SK-N-SH (cell line): ENCODE results near the gene STK32C. TPM values are rescaled to one million over a fixed set of nuclear protein-coding genes. Genes with fewer than 3 reads are reported as not detected.
A peak's percentile ranks its signal among the peaks of the same experiment; 100 is the strongest.
"Not testable (repeated sequence)": the region's sequence is repeated elsewhere in the genome, so short reads cannot be mapped to it uniquely, and the experiment has no call there.

Experiments
- CTCF ChIA-PET: fragments of 300-600, 350-600 bp; formaldehyde crosslinking; extraction: SDS; loops from one replicate; lab custom pipeline; 2021; lab: Yijun Ruan, JAX
- POLR2A ChIA-PET: fragments of 350-600 bp; sonication (Branson Sonifier 250); formaldehyde crosslinking; extraction: SDS; loops from one replicate; lab custom pipeline; 2020; ENCODE audit warnings: antibody characterized with exemption, inconsistent platforms; lab: Yijun Ruan, JAX
- DNase-seq: peaks from one replicate; pipeline ENCODE4 v3.0.0; 2012
- H2AFZ ChIP-seq: fragments of 200-600 bp; sonication (generic); 2 replicates; pipeline ENCODE4 v1.8.1; 2016; ENCODE audit warnings: antibody characterized with exemption, mild to moderate bottlenecking, low read depth
- H3F3A ChIP-seq: fragments of 200-600 bp; sonication (generic); replicated peaks from 2 replicates; pipeline ENCODE3; 2016; ENCODE audit warnings: antibody characterized with exemption, mild to moderate bottlenecking; ENCODE audit not compliant: insufficient read depth
- H3K27ac ChIP-seq, 2 experiments: fragments of 200-500 bp in 1 of 2; fragments of 200-600 bp in 1 of 2; sonication (Bioruptor generic) in 1 of 2; sonication (generic), shearing (Covaris generic) in 1 of 2; 2 replicates each; pipeline versions ENCODE4 v1.5.1 to v1.6.1; 2014 to 2016; ENCODE audit warnings: low read depth in 2 of 2, inconsistent platforms in 1 of 2, low read length in 1 of 2, mild to moderate bottlenecking in 1 of 2, mixed read lengths in 1 of 2
- H3K27me3 ChIP-seq: fragments of 200-600 bp; sonication (generic), shearing (Covaris generic); 2 replicates; pipeline ENCODE4 v1.6.1; 2016; ENCODE audit warnings: mixed run types; ENCODE audit not compliant: insufficient read depth
- H3K36me3 ChIP-seq, 2 experiments: fragments of 200-500 bp in 1 of 2; fragments of 200-600 bp in 1 of 2; sonication (Bioruptor generic) in 1 of 2; sonication (generic) in 1 of 2; replicated peaks in 1 of 2; 2 replicates each; pipeline versions ENCODE3 to v1.5.1; 2014 to 2016; ENCODE audit warnings: low read length in 1 of 2, mild to moderate bottlenecking in 1 of 2; ENCODE audit not compliant: insufficient read depth in 2 of 2, control insufficient read depth in 1 of 2
- H3K4me1 ChIP-seq, 2 experiments: fragments of 200-500 bp in 1 of 2; fragments of 200-600 bp in 1 of 2; sonication (Bioruptor generic) in 1 of 2; sonication (generic), shearing (Covaris generic) in 1 of 2; 2 replicates each; pipeline versions ENCODE4 v1.5.1 to v1.6.1; 2014 to 2016; ENCODE audit warnings: low read depth in 1 of 2, low read length in 1 of 2, mixed run types in 1 of 2; ENCODE audit not compliant: insufficient read depth in 2 of 2, control insufficient read depth in 1 of 2
- H3K4me2 ChIP-seq: fragments of 200-600 bp; sonication (generic), shearing (Covaris generic); 2 replicates; pipeline ENCODE4 v1.6.1; 2017; ENCODE audit warnings: mixed run types
- H3K4me3 ChIP-seq, 2 experiments: fragments of 200-500 bp in 1 of 2; fragments of 200-600 bp in 1 of 2; sonication (Bioruptor generic) in 1 of 2; sonication (generic), shearing (Covaris generic) in 1 of 2; 2 replicates each; pipeline versions ENCODE4 v1.5.1 to v1.8.1; 2014 to 2016; ENCODE audit warnings: low read depth in 2 of 2, inconsistent platforms in 1 of 2, low read length in 1 of 2, mild to moderate bottlenecking in 1 of 2, mixed read lengths in 1 of 2, moderate library complexity in 1 of 2
- H3K79me2 ChIP-seq: fragments of 200-600 bp; sonication (generic); 2 replicates; pipeline ENCODE4 v1.8.1; 2017; ENCODE audit warnings: mild to moderate bottlenecking; ENCODE audit not compliant: insufficient read depth
- H3K9ac ChIP-seq: fragments of 200-600 bp; sonication (generic); 2 replicates; pipeline ENCODE4 v1.6.1; 2017; ENCODE audit warnings: mixed run types
- H3K9me2 ChIP-seq: fragments of 200-600 bp; sonication (generic); 2 replicates; pipeline ENCODE4 v1.6.1; 2017; ENCODE audit warnings: mixed run types
- H3K9me3 ChIP-seq: fragments of 200-600 bp; sonication (generic); 2 replicates; pipeline ENCODE4 v1.6.1; 2017; ENCODE audit warnings: mixed run types, mild to moderate bottlenecking, moderate library complexity
- H4K20me1 ChIP-seq: fragments of 200-600 bp; sonication (generic); 2 replicates; pipeline ENCODE4 v1.6.1; 2017; ENCODE audit warnings: mild to moderate bottlenecking, mixed run types; ENCODE audit not compliant: insufficient read depth
- CHD2 ChIP-seq: fragments of 150-350 bp; IDR thresholded peaks from 2 replicates; pipeline ENCODE4 v1.6.1; 2018; ENCODE audit warnings: low read length; ENCODE audit not compliant: partially characterized antibody
- FOSL2 ChIP-seq: IDR thresholded peaks from 2 replicates; pipeline ENCODE4 v1.4.0; 2012; ENCODE audit warnings: low read depth, mild to moderate bottlenecking, moderate library complexity, borderline replicate concordance
- MAX ChIP-seq: IDR thresholded peaks from 2 replicates; pipeline ENCODE4 v1.4.0; 2012; ENCODE audit warnings: low read depth
- POLR2AphosphoS5 ChIP-seq: IDR thresholded peaks from 2 replicates; pipeline ENCODE4 v1.6.1; 2012; ENCODE audit warnings: low read depth, low read length
- RAD21 ChIP-seq: IDR thresholded peaks from 2 replicates; pipeline ENCODE4 v1.6.1; 2012; ENCODE audit warnings: mild to moderate bottlenecking, low read length
- RCOR1 ChIP-seq: fragments of 150-350 bp; IDR thresholded peaks from 2 replicates; pipeline ENCODE4 v1.6.1; 2017; ENCODE audit warnings: antibody characterized with exemption, low read length
- SIN3A ChIP-seq: IDR thresholded peaks from 2 replicates; pipeline ENCODE4 v1.6.1; 2012; ENCODE audit warnings: low read depth, mild to moderate bottlenecking, low read length, moderate library complexity, borderline replicate concordance
- SMC3 ChIP-seq: IDR thresholded peaks from 2 replicates; pipeline ENCODE4 v1.6.1; 2012; ENCODE audit warnings: low read depth, low read length, improper control_type of control experiment
- TAF1 ChIP-seq: IDR thresholded peaks from 2 replicates; pipeline ENCODE4 v1.6.1; 2012; ENCODE audit warnings: low read depth, mild to moderate bottlenecking, low read length, moderate library complexity, borderline replicate concordance
- WGBS: methylation state at CpG from one replicate; pipeline ENCODE4 v1.1.6; 2017; ENCODE audit warnings: low lambda C conversion rate; 5-methylcytosine and 5-hydroxymethylcytosine counted together
- polyA plus RNA-seq, 3 experiments: library from polyadenylated mRNA; depleted of rRNA; stranded (reverse); fragments of >200 nt; gene quantifications; 2 replicates each; pipeline ENCODE4 v1.2.3, GENCODE V29; 2012
- TF ChIP-seq, protein P1 (sequence below): fragments of 200-600 bp; sonication (generic); IDR thresholded peaks from 2 replicates; pipeline ENCODE4 v1.6.1; 2017; ENCODE audit warnings: antibody characterized with exemption, mild to moderate bottlenecking, moderate library complexity
- TF ChIP-seq, protein P2 (sequence below): IDR thresholded peaks from 2 replicates; pipeline ENCODE4 v1.4.0; 2012; ENCODE audit warnings: low read depth, borderline replicate concordance
- TF ChIP-seq, protein P3 (sequence below): fragments of 150-350 bp; IDR thresholded peaks from 2 replicates; pipeline ENCODE4 v1.6.1; 2016; ENCODE audit warnings: mild to moderate bottlenecking, low read depth, low read length

STK32C gene
- polyA plus RNA-seq, 1 of the 3 experiments (the other 2 are of a cell fraction) = 27.8 TPM

GRCh38 chr10:132352462-132353308, 44.9 kb upstream of the STK32C start:
- H3K27me3 ChIP-seq, H3K4me2 ChIP-seq, H3K4me3 ChIP-seq, H3F3A ChIP-seq, H3K9ac ChIP-seq: not testable (repeated sequence)
- 53% methylated on average over 18 of the region's 44 CpGs for WGBS
- peak; percentile 90 for DNase-seq
- CTCF ChIA-PET = interaction anchor here (0.7 to 4.3 kb wide), 24 partner anchors 8 to 290 kb away, joined by 3 to 41 read pairs (median 4); no protein-coding TSS in a partner anchor
- TF ChIP-seq RAD21 (peak; percentile 70), SMC3 (peak; percentile 83)
- TF ChIP-seq, protein P1, sequence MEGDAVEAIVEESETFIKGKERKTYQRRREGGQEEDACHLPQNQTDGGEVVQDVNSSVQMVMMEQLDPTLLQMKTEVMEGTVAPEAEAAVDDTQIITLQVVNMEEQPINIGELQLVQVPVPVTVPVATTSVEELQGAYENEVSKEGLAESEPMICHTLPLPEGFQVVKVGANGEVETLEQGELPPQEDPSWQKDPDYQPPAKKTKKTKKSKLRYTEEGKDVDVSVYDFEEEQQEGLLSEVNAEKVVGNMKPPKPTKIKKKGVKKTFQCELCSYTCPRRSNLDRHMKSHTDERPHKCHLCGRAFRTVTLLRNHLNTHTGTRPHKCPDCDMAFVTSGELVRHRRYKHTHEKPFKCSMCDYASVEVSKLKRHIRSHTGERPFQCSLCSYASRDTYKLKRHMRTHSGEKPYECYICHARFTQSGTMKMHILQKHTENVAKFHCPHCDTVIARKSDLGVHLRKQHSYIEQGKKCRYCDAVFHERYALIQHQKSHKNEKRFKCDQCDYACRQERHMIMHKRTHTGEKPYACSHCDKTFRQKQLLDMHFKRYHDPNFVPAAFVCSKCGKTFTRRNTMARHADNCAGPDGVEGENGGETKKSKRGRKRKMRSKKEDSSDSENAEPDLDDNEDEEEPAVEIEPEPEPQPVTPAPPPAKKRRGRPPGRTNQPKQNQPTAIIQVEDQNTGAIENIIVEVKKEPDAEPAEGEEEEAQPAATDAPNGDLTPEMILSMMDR = peak; percentile 68
- TF ChIP-seq, all 33 proteins: peak for 3; not testable (repeated sequence) for 30
- H3K4me1 ChIP-seq, H3K27ac ChIP-seq, H3K79me2 ChIP-seq, H2AFZ ChIP-seq, H4K20me1 ChIP-seq, POLR2A ChIA-PET, H3K9me3 ChIP-seq, H3K9me2 ChIP-seq: not testable (repeated sequence)
- H3K36me3 ChIP-seq = peaks cover 0 to 23% of the 10 kb centered on the region in 2 experiments

DNA sequence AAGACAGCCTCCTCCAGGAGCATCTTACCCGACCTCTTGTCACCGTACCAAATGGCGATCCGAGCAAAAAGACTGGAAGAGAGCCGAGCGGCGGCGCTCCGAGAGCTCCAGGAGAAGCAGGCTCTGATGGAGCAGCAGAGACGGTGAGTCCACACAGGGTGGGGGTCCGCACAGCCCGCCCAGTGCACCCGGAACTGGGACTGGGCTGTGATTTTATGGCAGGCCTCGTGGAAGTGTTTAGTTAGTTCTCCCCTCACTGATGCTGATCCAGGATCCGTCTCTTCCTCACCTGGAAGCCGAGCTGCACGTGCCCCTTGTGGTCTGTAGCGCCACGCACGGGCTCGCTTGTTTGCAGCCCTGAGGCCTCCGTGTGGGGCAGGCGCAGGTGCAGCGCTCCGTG, 43.9 kb upstream of the STK32C start:
- no peaks in the 10 kb centered on the region for H3K4me1 ChIP-seq
- TF ChIP-seq, protein P2, sequence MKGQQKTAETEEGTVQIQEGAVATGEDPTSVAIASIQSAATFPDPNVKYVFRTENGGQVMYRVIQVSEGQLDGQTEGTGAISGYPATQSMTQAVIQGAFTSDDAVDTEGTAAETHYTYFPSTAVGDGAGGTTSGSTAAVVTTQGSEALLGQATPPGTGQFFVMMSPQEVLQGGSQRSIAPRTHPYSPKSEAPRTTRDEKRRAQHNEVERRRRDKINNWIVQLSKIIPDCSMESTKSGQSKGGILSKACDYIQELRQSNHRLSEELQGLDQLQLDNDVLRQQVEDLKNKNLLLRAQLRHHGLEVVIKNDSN = no peak
- TF ChIP-seq CHD2 (no peak), MAX (no peak), RAD21 (no peak), RCOR1 (no peak), SIN3A (no peak), TAF1 (no peak), FOSL2 (no peak), POLR2AphosphoS5 (no peak)
- TF ChIP-seq, protein P3, sequence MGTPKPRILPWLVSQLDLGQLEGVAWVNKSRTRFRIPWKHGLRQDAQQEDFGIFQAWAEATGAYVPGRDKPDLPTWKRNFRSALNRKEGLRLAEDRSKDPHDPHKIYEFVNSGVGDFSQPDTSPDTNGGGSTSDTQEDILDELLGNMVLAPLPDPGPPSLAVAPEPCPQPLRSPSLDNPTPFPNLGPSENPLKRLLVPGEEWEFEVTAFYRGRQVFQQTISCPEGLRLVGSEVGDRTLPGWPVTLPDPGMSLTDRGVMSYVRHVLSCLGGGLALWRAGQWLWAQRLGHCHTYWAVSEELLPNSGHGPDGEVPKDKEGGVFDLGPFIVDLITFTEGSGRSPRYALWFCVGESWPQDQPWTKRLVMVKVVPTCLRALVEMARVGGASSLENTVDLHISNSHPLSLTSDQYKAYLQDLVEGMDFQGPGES = no peak
- TF ChIP-seq, protein P1 = no peak
- 93% methylated on average over 21 of the region's 25 CpGs for WGBS
- H2AFZ ChIP-seq = no peak overlapping the region
- no peak overlapping the region for H3K9ac ChIP-seq
- no peaks in the 10 kb centered on the region for H3K79me2 ChIP-seq
- H3K36me3 ChIP-seq = peaks cover 0 to 17% of the 10 kb centered on the region in 2 experiments
- no peaks in the 10 kb centered on the region for H3K9me3 ChIP-seq
- CTCF ChIA-PET = interaction anchor here (1.0 to 4.8 kb wide), 4 partner anchors 9 to 127 kb away, joined by 3 to 31 read pairs (median 18); no protein-coding TSS in a partner anchor
- no peaks in the 10 kb centered on the region for H3K27me3 ChIP-seq
- no peak overlapping the region for H3K4me3 ChIP-seq
- no peak overlapping the region for H3K27ac ChIP-seq
- H3F3A ChIP-seq = no peaks in the 10 kb centered on the region
- DNase-seq = no peak
- H3K4me2 ChIP-seq = no peak overlapping the region
- peaks cover 5% of the 10 kb centered on the region; the same call in 1 of the 2 replicates for H4K20me1 ChIP-seq
- no peaks in the 10 kb centered on the region for H3K9me2 ChIP-seq
- POLR2A ChIA-PET = no interaction called here
